Loucy (cell line): Measurements from ENCODE around the gene LDLRAD4.

Experiments
- CTCF ChIP-seq: fragments of 200-600 bp; sonication (generic); conservative IDR thresholded peaks from 2 replicates; pipeline ENCODE4 v1.5.1; 2014; ENCODE audit warnings: mild to moderate bottlenecking, antibody characterized with exemption, low read length
- EZH2phosphoT487 ChIP-seq: fragments of 200-600 bp; IDR thresholded peaks from 2 replicates; pipeline ENCODE4 v1.6.1; 2018; ENCODE audit warnings: antibody characterized with exemption, mild to moderate bottlenecking, moderate library complexity, borderline replicate concordance

- TF ChIP-seq CTCF (no peak), EZH2phosphoT487 (no peak)
Measured at GRCh38 chr18:13451661-13452387, 233.3 kb downstream of the LDLRAD4 start.
